GM19025 (cell line): ENCODE data around the gene KRTDAP.
"Not testable (repeated sequence)": the region's sequence is repeated elsewhere in the genome, so short reads cannot be mapped to it uniquely, and the experiment has no call there.

Experiments
- ATAC-seq: cut with Tn5 transposase; IDR thresholded peaks from one replicate; pipeline ENCODE4 v1.9.1; 2021; ENCODE audit warnings: mild to moderate bottlenecking, low read depth, moderate library complexity; ENCODE audit not compliant: unreplicated experiment

KRTDAP gene

DNA sequence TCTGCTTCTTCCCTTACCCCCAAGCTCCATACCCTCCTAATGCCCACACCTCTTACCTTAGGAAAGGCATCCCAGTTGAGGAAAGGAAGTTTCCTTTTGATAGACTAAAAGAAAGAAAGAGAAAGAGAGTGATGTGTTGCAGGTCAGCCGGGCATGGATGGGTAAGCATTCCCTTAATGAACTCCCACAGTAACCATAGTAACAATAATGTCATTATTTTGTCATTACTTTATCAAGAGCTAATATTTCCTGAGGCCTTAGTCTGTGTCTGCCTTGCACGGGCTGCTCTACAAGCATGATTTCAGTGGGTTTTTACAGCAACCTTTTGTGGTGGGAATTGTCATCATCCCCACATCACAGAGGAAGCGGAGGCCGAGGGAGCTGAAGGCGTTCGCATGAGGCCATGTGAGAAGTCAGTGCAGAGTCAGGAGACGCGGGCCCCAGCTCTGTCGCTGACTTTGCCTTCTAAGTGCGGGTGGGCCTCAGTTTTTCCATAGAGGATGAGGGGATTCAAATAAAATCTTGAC, 2.5 kb downstream of the KRTDAP start:
- no peak for ATAC-seq

- no peak for ATAC-seq
These were observed 4.0 kb downstream of the KRTDAP start for GRCh38 chr19:35486268-35486708.

- ATAC-seq = peak; percentile 57
These were observed 5.8 kb downstream of the KRTDAP start for GRCh38 chr19:35484252-35485036.

DNA sequence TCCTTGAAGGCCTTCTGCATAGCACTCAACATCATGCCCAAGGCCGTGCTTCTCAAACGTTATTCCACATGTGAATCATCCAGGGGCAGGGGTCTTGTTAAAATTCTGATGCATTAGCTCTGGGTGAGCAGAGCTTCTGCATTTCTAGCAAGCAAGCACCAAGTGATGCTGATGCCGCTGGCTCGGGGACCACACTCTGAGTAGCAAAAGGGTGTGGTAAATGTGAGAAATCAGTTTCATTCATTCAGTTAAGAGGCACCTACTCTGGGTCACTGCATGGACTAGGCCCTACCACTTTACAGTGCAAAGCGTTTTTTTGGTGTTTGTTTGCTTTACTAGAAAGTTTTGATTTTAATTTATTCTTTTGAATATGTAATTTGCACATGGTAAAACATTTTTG, 7.2 kb downstream of the KRTDAP start:
- ATAC-seq = no peak

DNA sequence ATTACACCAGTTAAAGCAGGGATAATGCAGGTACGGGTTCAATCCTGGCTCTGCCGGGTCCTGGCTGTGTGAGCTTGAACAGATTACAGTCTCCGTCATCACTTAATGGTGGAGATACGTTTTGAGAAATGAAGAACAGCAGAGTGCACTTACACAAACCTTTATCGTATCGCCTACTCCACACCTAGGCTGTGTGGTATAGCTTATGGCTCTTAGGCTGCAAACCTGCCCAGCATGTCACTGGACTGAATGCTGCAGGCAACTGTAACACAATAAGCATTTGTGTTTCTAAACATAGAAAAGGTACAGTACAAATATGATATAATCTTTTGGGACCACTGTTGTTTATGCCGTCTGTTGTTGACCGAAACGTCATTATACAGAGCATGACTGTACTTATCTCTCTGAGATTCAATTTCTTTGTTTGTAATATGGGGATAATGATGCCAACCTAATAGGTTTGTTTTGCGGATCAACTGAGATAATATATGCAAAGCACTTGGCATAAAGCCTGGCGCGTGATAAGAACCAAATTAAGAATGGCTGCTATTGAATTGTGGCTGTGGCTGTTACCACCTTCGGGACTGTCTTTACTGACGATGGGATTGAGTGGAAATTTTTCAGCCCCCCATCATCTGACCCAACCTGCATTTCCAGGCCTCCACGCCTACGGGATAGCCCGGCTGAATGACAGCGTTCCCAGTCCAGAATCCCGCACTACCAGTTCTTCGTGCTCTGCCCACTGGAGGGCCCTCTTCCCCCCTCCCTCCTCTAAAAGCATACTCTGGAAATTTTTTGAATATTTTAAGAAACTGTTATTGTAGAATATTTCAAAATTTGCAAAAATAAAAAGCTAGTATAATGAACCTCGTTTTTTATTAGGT, 11.2 kb downstream of the KRTDAP start:
- no peak for ATAC-seq

DNA sequence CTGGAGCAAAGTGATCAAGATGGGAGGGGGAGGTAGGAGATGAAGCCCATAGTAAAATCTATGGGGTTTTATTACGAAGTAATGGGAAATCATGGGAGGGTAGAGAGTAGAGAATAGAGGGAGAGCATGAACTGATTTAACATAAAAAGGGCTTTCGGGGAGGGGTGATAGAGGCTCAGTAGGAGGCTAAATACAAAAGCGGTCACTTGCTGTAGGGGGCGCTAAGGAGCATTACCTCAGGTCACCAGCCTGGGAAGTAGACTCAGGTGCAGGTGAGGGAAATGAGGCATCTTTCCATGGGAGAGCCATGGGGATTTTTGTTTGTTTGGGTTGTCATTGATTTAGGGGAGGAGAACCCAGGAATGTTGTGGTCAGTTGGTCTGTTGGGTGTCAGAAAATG, 14.1 kb downstream of the KRTDAP start:
- ATAC-seq = no peak

- ATAC-seq = not testable (repeated sequence)
These were observed 15.7 kb downstream of the KRTDAP start for GRCh38 chr19:35474594-35474993.

DNA sequence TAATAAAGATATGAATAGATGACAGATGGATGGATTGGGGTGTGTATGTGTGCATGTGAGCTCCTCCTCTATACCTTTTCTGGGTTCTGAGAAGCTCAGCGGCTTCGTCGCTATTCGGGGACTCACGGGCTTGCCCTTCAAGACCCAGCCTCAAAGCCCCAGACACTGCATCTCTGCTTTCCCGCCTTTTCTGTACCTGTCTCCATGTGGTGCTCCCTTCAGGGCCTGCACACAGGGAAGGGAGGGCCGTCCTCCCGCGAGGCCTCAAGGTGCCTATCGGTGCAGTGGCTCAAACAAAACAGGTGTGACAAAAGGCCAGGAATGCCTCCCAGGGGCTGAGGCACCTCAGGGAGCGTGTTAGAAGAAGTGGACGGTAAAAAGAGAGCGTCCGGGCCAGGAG, 16.2 kb downstream of the KRTDAP start:
- no peak for ATAC-seq

GRCh38 chr19:35471946-35472345, 18.3 kb downstream of the KRTDAP start:
- no peak for ATAC-seq

DNA sequence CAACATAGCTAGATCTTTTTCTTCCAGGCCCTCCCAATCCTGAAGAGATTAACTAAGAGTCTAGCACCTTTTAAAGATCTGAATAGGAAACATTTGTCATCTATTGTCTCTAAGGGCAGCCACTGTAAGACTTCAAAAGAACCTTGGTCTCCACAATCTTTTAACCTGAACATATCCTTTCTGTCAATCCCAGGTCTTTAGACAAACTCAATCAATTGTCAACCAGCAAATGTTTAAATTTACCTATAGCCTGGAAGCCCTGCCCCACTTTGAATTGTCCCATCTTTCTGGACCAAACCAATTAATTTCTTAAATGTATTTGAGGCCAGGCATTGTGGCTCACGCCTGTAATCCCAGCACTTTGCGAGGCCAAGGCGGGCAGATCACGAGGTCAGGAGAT, 19.2 kb downstream of the KRTDAP start:
- ATAC-seq = not testable (repeated sequence)

- ATAC-seq = no peak
These were observed 20.1 kb downstream of the KRTDAP start for GRCh38 chr19:35470128-35470527.

- peak; percentile 75 for ATAC-seq
These were observed 21.6 kb downstream of the KRTDAP start for GRCh38 chr19:35468637-35469036.

- no peak for ATAC-seq
These were observed 24.0 kb downstream of the KRTDAP start for GRCh38 chr19:35466259-35466658.

DNA sequence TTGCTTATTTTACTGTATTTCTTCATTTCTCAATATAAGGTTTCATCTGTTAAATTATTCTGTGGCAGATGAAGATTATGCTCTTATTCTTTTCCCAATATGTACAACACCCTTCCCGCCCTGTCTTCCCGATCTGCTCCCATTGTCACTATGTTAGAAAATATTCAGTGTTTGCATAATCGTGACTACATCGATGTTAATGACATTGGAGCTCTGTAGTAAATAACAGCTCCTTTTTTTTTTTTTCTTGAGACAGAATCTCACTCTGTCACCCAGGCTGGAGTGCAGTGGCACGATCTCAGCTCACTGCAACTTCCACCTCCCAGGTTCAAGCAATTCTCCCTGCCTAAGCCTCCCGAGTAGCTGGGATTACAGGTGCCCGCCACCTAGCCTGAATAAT, 27.3 kb downstream of the KRTDAP start:
- ATAC-seq = not testable (repeated sequence)

DNA sequence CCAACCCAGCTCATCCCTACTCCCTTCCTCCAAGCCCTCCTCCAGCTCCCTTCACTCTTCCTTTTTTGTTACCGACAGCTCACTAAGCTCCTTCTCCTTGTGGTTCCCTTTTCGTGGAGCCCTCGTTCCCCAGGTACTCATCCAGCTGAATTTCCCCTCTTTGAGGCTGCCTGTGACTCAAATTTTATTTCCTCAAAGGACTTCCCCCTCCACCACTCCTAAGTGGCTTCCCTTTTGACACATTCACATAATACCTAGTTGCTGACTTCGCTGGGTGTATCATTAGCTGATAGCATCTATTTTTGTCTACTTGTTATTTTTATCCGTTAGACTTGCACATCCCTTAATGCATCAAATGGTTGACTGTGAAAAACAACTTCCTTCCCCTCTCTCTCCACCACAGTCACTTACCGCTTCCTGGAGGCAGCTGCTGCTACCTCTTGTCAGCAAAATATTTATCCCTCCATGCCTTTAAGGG, 27.7 kb downstream of the KRTDAP start:
- peak; percentile 58 for ATAC-seq

GRCh38 chr19:35461788-35462187, 28.5 kb downstream of the KRTDAP start:
- not testable (repeated sequence) for ATAC-seq

- ATAC-seq = no peak
These were observed 29.2 kb downstream of the KRTDAP start for GRCh38 chr19:35461060-35461459.

- ATAC-seq = no peak
These were observed 29.7 kb downstream of the KRTDAP start for GRCh38 chr19:35460608-35461007.

- no peak for ATAC-seq
These were observed 30.7 kb downstream of the KRTDAP start for GRCh38 chr19:35459414-35460082.

DNA sequence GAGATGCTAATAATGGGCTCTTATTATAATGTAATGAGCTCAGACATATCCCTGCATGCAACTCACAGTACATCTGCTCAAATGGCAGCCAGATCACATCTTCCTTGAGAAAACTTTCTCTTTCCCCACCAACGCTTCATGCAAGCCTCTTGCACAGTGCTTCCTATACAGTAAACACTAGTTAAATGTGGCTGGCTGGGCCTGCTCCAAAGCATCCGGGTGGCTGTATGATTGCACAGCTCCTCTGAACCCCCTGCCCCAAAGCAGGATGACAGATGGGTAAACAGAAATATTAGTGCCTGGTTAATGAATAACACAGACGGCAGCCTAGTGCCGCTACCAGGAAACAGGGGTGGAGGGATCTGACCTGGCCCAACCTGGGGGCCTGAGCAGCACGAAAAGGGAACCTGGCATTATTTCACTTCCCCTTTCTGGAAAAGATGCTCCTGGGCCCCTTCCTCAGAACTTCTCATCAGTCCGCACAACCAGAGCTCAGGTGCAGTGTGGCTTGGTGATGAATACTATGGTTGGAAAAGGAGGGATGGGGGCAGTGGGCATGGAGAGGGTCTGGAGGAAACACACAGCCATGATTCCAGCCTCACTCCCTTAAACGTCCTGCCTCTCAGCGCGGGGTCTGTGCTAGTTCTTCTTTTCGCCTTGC, 31.4 kb downstream of the KRTDAP start:
- peak; percentile 39 for ATAC-seq
